Activated CD8-positive, alpha-beta memory T cell treated with anti-CD3 and anti-CD28 coated beads for 48 hours (primary cell): ENCODE measurements around the gene CUEDC2.

Experiments
- DNase-seq, 3 experiments: peaks; one replicate each; pipeline ENCODE4 v3.0.0-alpha.2; 2020; ENCODE audit warnings: low read depth in 2 of 3, low spot score in 2 of 3

The CUEDC2 gene

DNA sequence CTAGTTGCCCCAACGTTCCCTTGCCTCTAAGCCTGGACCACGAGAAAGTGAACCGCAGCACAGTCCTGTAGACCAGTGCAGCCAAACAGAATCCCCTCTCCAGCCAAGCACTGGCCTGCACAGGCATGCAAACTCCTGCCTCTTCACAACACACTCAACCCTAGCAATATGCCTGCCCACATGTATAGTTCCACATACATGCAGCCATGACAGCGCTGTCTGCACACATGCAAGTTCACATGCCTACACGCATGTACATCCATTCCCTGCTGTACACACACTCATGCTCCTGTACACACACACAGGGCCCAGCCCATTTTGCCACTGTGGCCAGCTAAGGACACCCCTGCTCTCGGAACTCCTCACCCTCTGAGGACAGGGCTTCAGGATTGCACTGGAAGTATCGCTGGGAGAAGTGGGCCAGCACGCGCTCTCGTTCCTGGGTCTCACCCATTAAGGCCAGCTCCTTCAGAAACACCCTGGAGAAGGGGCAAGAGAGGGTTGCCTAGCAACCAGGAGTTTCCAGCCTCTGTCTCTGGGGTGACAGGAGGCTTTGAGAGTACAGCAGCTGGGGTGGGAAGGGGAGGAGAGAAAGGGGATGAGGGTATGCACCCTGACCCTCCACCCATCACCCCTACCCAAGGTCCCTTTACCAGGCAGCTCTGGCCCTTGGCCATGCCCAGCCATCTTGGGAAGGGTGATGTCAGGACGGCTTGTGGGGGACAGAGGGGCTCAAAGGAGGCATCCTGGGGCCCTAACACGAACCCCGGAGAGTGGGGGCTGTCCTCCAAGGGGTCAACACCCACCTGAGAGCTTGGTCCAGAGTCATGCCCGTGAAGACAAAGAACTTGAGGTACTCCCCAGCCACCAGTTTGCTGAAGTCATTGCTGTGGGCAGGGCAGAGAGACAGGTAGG is 20.8 kb downstream of the CUEDC2 start:
- no peak for DNase-seq

DNA sequence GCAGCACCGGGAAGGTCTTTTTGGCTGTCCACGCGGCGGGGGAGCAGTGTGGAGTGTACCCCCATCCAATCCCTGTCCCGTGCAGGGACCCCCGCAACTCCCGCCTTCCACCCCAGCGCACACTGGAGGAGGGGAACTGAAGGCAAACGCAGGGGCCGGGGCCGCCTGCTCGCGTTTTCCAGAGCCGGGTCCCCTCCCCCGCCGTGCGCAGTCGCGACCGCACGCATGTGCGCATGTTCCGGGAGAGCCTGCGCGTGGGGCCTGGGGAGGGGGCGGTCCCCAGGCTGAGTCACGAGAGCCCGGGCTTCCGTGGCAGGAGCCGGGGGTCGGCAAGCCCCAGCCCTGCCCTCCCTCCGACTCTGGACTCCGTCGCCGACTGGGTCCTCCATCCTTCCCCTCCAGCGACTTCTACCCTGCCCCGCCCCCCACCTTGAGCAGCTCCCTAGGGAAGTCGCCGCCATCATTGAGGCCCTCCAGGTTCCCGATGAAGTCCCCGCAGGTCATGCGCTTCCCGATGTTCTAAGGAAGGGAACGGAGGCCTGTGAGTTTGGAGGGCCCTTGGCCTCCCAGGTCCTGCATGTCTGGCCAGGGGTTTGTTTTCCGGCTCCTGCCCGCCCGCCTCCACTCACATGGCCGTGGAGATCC is 21.8 kb downstream of the CUEDC2 start:
- no peak for DNase-seq

DNA sequence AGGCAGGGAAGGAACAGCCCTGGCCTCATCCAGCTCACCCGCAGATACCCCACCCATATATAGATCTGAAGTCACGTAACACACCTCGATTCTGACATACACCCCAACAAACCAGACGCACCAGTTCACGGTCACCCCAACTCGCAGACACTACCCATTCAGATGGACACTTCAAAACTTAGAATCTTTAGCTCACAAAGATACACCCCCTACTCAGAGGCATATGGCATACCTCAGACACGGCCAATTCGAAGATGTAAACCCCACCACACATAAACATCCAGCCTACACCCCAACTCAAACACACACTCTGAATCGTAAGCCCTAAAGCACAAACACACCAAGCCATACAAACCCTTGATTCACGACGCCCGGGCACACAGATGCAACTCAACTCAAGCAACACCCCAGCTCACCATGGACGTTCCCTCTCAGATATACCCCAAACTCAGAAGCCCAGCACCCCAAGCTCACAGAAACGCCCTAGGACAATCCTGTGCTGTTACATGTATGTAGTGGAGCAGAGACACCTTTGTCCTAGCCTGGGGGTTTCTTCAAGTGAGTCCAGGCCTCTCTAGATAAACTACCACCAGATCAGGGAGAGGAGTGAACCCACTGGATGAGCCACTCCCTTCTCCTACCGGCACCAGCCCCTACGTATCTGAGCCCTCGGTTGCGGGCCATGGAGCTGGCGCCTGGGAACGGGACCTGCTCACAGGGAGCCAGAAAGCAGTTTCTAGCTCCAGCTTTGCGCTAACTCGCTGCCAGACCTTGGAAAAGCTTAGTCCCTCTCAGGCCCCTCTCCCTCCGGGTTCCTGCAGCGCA is 22.6 kb downstream of the CUEDC2 start:
- no peak for DNase-seq

GRCh38 chr10:102408728-102409603 is 23.4 kb downstream of the CUEDC2 start:
- DNase-seq = peak in 1 of 3 experiments; percentile 68

- no peak for DNase-seq
These were observed 24.1 kb downstream of the CUEDC2 start for GRCh38 chr10:102408131-102408727.

GRCh38 chr10:102407425-102408130 is 24.8 kb downstream of the CUEDC2 start:
- DNase-seq = no peak

DNA sequence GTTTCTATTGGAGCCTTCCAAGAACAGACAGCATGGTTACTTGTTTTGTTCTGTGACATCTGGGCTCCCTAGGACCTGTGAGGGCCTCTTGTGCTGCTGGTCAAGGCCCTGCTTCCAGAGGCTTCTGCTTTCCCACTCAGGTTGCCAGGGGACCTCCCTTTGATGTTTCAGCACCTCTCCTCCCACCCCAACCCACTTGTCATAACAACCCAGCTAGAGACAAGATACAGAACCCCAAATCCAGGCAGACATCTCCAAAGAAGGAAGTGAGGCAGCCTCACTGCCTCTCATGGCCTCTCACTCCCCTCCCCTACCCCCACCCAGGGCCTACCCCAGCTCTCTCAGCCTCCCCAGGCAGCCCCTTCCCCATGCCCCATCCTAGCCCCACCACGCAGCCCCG is 25.6 kb downstream of the CUEDC2 start:
- no peak for DNase-seq

DNA sequence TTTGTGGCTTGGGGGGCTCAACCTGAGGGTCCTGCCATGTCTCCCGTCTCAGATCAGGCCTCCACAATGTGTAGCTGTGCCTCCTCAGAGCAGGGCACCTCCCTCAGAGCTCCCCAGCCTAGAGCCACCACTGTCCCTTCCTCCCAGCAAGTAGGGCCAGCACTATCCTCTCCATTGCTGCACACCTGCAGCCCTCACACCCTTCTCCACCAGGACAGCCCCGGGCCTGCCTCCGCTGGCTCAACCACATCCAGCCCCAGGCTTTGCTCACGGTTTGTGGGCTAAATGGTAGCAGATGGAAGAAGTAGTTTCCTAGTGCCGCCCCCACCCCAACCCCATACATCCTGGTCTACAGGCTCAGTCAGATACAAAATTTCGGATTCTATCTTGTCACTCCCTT is 26.7 kb downstream of the CUEDC2 start:
- DNase-seq = no peak

GRCh38 chr10:102405108-102405571 is 27.2 kb downstream of the CUEDC2 start:
- DNase-seq = no peak

- no peak for DNase-seq
These were observed 27.8 kb downstream of the CUEDC2 start for GRCh38 chr10:102404361-102405107.

DNA sequence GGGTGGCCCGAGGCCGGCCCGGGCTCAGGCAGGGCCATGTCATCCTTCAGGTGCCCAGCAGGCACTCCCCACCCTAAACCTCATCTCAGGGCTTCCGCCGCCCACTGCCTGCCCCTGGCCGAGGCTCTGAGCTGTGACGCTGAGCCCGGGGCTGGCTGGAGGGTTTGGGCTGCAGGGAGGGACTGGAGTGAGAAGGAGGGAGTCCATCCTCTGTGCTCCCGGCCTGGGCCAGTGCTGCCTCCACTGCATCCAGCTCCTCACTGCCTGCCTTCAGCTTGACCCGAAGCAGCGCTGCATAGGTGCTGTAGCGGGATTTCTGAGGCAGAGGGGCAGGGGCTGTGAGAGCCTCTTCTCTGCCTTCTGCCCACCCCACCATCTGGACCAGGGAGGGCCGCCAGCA is 29.3 kb downstream of the CUEDC2 start:
- DNase-seq = no peak

DNA sequence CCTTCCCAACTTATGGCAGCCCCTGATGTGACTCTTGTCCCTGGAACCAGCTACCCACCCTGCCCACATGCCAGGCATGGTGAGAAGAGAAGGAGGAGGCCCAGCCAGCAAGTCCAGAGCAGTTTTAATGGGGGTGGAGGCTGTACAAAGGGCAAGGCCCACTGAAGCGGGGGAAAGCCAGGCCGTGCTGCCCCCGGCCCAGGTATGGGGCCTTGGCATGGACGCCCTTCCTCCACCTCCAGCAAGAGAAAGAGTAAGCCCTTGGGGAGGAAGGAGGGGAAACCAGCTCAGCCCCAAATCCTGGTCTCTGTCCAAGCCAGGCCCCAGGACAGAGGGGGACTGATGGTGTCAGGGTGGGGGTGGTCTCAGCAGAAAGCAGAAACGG is 29.9 kb downstream of the CUEDC2 start:
- DNase-seq = no peak

GRCh38 chr10:102401735-102402511 is 30.5 kb downstream of the CUEDC2 start:
- no peak for DNase-seq

GRCh38 chr10:102401342-102401654 is 31.1 kb downstream of the CUEDC2 start:
- no peak for DNase-seq

- no peak for DNase-seq
These were observed 31.6 kb downstream of the CUEDC2 start for GRCh38 chr10:102400598-102401341.

GRCh38 chr10:102400076-102400475 is 32.3 kb downstream of the CUEDC2 start:
- DNase-seq = no peak

DNA sequence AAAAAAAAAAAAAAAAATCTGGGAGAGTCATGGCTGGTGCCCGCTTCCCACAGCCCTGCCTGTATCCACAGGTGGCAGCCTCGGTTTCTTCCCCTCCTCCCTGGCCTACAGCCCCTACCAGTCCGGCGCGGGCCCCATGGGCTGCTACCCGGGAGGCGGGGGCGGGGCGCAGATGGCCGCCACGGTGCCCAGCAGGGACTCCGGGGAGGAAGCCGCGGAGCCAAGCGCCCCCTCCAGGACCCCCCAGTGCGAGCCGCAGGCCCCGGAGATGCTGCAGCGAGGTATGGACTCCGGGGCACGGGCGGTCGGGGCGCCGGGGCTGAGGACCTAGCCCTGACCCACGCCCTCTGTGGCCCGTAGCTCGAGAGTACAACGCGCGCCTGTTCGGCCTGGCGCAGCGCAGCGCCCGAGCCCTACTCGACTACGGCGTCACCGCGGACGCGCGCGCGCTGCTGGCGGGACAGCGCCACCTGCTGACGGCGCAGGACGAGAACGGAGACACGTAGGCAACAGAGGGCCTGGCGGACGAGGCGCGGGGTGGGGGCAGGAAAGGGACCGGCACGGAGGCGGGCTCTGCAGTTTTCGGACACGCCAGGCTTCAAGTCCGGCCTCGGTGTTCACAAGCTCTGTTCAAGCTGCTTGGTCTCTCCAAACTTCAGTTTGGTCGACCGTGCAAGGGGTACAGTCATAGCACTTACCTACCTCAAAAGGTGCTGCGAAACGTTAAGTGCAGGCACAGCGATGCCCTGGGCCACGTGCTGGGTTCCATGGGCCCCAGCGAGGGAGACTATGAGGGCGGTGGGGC is 33.0 kb downstream of the CUEDC2 start:
- peak in 2 of 3 experiments; percentile 79 to 80 for DNase-seq
